A549 (cell line): Measurements from ENCODE around the gene IQUB. TPM values are rescaled to one million over a fixed set of nuclear protein-coding genes. Genes with fewer than 3 reads are reported as not detected.

Experiments used
- ATAC-seq, 2 experiments: fragments of 200-7000 bp in 1 of 2; fragments of >200 bp in 1 of 2; cut with Nextera tagmentation in 1 of 2; cut with Tn5 transposase in 1 of 2; 3 replicates each; pipeline versions ENCODE4 v1.8.0 to v1.9.1; 2018 to 2020; ENCODE audit warnings: mild to moderate bottlenecking in 1 of 2, moderate library complexity in 1 of 2
- CTCF ChIA-PET: fragments of 300-600 bp; sonication (Branson Sonifier 250); formaldehyde crosslinking; extraction: SDS; loops from one replicate; lab custom pipeline; 2021; ENCODE audit warnings: antibody characterized with exemption, inconsistent platforms; lab: Yijun Ruan, JAX
- POLR2A ChIA-PET: fragments of 350-600 bp; formaldehyde crosslinking; extraction: SDS; loops from one replicate; lab custom pipeline; 2021; ENCODE audit warnings: antibody characterized with exemption, inconsistent platforms; lab: Yijun Ruan, JAX
- DNase-seq, 2 experiments: peaks; one replicate each; pipeline versions ENCODE4 v3.0.0 to v3.0.0-alpha.2; 2011 to 2016; ENCODE audit warnings: low read depth in 1 of 2, low spot score in 1 of 2
- FAIRE-seq: peaks from 2 replicates; lab custom pipeline; 2011; peaks lifted over from hg19 to GRCh38; lab: Jason Lieb, UNC
- H3K27ac ChIP-seq, 2 experiments: fragments of >200 bp; sonication (Bioruptor Twin); formaldehyde crosslinking; 3 replicates each; pipeline ENCODE4 v1.5.1; 2016 to 2017
- H3K4me1 ChIP-seq: fragments of >200 bp; sonication (Bioruptor Twin); formaldehyde crosslinking; 3 replicates; pipeline ENCODE4 v1.6.1; 2016
- H3K4me2 ChIP-seq: fragments of >200 bp; sonication (Bioruptor Twin); formaldehyde crosslinking; 3 replicates; pipeline ENCODE4 v1.6.1; 2016
- H3K4me3 ChIP-seq: fragments of >200 bp; sonication (Bioruptor Twin); formaldehyde crosslinking; 3 replicates; pipeline ENCODE4 v1.5.1; 2016
- H3K9me3 ChIP-seq: fragments of >200 bp; sonication (Bioruptor Twin); formaldehyde crosslinking; 3 replicates; pipeline ENCODE4 v1.6.1; 2016
- BHLHE40 ChIP-seq: IDR thresholded peaks from 2 replicates; pipeline ENCODE4 v1.6.1; 2012; ENCODE audit warnings: low read depth, low read length, inconsistent platforms
- CBX8 ChIP-seq: fragments of 200-600 bp; sonication (generic); IDR thresholded peaks from 2 replicates; pipeline ENCODE4 v1.6.1; 2016
- CHD2 ChIP-seq: fragments of 150-350 bp; IDR thresholded peaks from 2 replicates; pipeline ENCODE4 v1.6.1; 2014; ENCODE audit warnings: low read length; ENCODE audit not compliant: partially characterized antibody
- EP300 ChIP-seq, 2 experiments: fragments of >200 bp; sonication (Bioruptor Twin); formaldehyde crosslinking; IDR thresholded peaks; 2 replicates in 1 of 2; 3 replicates in 1 of 2; pipeline ENCODE4 v1.6.1; 2016 to 2017
- ESRRA ChIP-seq: fragments of 150-350 bp; IDR thresholded peaks from 2 replicates; pipeline ENCODE4 v1.6.1; 2014; ENCODE audit warnings: mild to moderate bottlenecking, low read length, borderline replicate concordance
- FOSB ChIP-seq: fragments of 250-450 bp; sonication (Bioruptor Pico); IDR thresholded peaks from 2 replicates; pipeline ENCODE4 v1.5.0; 2020; ENCODE audit warnings: mild to moderate bottlenecking, moderate library complexity
- GATA3 ChIP-seq: IDR thresholded peaks from 2 replicates; pipeline ENCODE4 v1.6.1; 2012; ENCODE audit warnings: borderline replicate concordance
- HOXB5 ChIP-seq: fragments of 250-450 bp; sonication (Bioruptor Pico); IDR thresholded peaks from 2 replicates; pipeline ENCODE4 v1.5.0; 2020; ENCODE audit warnings: mild to moderate bottlenecking, moderate library complexity
- JUN ChIP-seq, 2 experiments: fragments of >200 bp; sonication (Bioruptor Twin); formaldehyde crosslinking; IDR thresholded peaks; 2 replicates in 1 of 2; 3 replicates in 1 of 2; pipeline ENCODE4 v1.6.1; 2016 to 2017
- KDM1A ChIP-seq: fragments of 200-600 bp; sonication (generic); IDR thresholded peaks from 2 replicates; pipeline ENCODE4 v1.6.1; 2016; ENCODE audit warnings: low read depth, mild to moderate bottlenecking
- MAFK ChIP-seq: fragments of 450-650 bp; IDR thresholded peaks from 2 replicates; pipeline ENCODE4 v1.6.1; 2014; ENCODE audit not compliant: partially characterized antibody
- MAZ ChIP-seq: fragments of 150-350 bp; IDR thresholded peaks from 2 replicates; pipeline ENCODE4 v1.6.1; 2014; ENCODE audit warnings: antibody characterized with exemption, low read depth, low read length, borderline replicate concordance
- NFE2L2 ChIP-seq: fragments of 150-350 bp; conservative IDR thresholded peaks from 2 replicates; pipeline ENCODE4 v1.6.1; 2014; ENCODE audit warnings: low read length
- NR3C1 ChIP-seq: fragments of >200 bp; sonication (Bioruptor Twin); formaldehyde crosslinking; IDR thresholded peaks from 3 replicates; pipeline ENCODE4 v1.6.1; 2017
- PHF8 ChIP-seq: fragments of 200-600 bp; sonication (generic); IDR thresholded peaks from 2 replicates; pipeline ENCODE4 v1.6.1; 2016; ENCODE audit warnings: low read depth, mild to moderate bottlenecking, antibody characterized with exemption, moderate library complexity, borderline replicate concordance
- POLR2A ChIP-seq: IDR thresholded peaks from 2 replicates; pipeline ENCODE4 v1.6.1; 2012; ENCODE audit warnings: mild to moderate bottlenecking, low read length
- RARB ChIP-seq: fragments of 250-450 bp; sonication (Bioruptor Pico); IDR thresholded peaks from 2 replicates; pipeline ENCODE4 v1.8.0; 2021; ENCODE audit warnings: mild to moderate bottlenecking, moderate library complexity
- RCOR1 ChIP-seq: fragments of 150-350 bp; IDR thresholded peaks from 2 replicates; pipeline ENCODE4 v1.6.1; 2014; ENCODE audit warnings: antibody characterized with exemption, low read length, low read depth
- RFX5 ChIP-seq: fragments of 450-650 bp; IDR thresholded peaks from 2 replicates; pipeline ENCODE4 v1.7.1; 2014; ENCODE audit warnings: antibody characterized with exemption, mild to moderate bottlenecking, moderate library complexity
- RNF2 ChIP-seq: fragments of 200-600 bp; sonication (generic); IDR thresholded peaks from 2 replicates; pipeline ENCODE4 v1.6.1; 2016; ENCODE audit warnings: low read depth, mild to moderate bottlenecking, antibody characterized with exemption, moderate library complexity, borderline replicate concordance
- TFCP2L1 ChIP-seq: fragments of 250-450 bp; sonication (Bioruptor Pico); IDR thresholded peaks from 2 replicates; pipeline ENCODE4 v1.5.0; 2021; ENCODE audit warnings: mild to moderate bottlenecking
- ZC3H11A ChIP-seq: fragments of 450-650 bp; IDR thresholded peaks from 2 replicates; pipeline ENCODE4 v1.6.1; 2014; ENCODE audit warnings: antibody characterized with exemption, mild to moderate bottlenecking
- ZFP36 ChIP-seq: fragments of 450-650 bp; IDR thresholded peaks from 2 replicates; pipeline ENCODE4 v1.6.1; 2014; ENCODE audit warnings: borderline replicate concordance; ENCODE audit not compliant: partially characterized antibody
- ZNF302 ChIP-seq: fragments of 250-450 bp; sonication (Bioruptor Pico); IDR thresholded peaks from 2 replicates; pipeline ENCODE4 v1.9.0; 2021; ENCODE audit warnings: inconsistent platforms, mild to moderate bottlenecking, moderate library complexity
- ZSCAN20 ChIP-seq: fragments of 250-450 bp; sonication (Bioruptor Pico); IDR thresholded peaks from 2 replicates; pipeline ENCODE4 v1.8.0; 2022; ENCODE audit warnings: mild to moderate bottlenecking, moderate library complexity
- WGBS: methylation state at CpG from one replicate; pipeline ENCODE4 v1.1.6; 2017; ENCODE audit errors: missing lambda C conversion rate; 5-methylcytosine and 5-hydroxymethylcytosine counted together
- polyA plus RNA-seq, 4 experiments: library from polyadenylated mRNA; depleted of rRNA in 3 of 4; stranded (reverse); fragments of >200 nt; fragmentation: RNase III in 1 of 4; extraction: RNeasy Plus Mini Kit Qiagen cat#74134 plus additional on column Dnase treatment in 1 of 4; gene quantifications; 2 replicates in 3 of 4; 3 replicates in 1 of 4; pipeline ENCODE4 v1.2.3, GENCODE V29; 2011 to 2017
- TF ChIP-seq, protein P1 (sequence below): IDR thresholded peaks from 2 replicates; pipeline ENCODE4 v1.6.1; 2012
- TF ChIP-seq, protein P2 (sequence below): IDR thresholded peaks from 2 replicates; pipeline ENCODE4 v1.6.1; 2012
- TF ChIP-seq, protein P3 (sequence below): fragments of 250-450 bp; sonication (Bioruptor Pico); IDR thresholded peaks from 2 replicates; pipeline ENCODE4 v1.5.0; 2020; ENCODE audit warnings: low read depth, mild to moderate bottlenecking, moderate library complexity
- TF ChIP-seq, protein P4 (sequence below): fragments of >200 bp; sonication (Bioruptor Twin); formaldehyde crosslinking; IDR thresholded peaks from 2 replicates; pipeline ENCODE4 v1.6.1; 2016

IQUB gene
- polyA plus RNA-seq, 2 of the 4 experiments (the other 2 are of a cell fraction) = 0.08 TPM

DNA sequence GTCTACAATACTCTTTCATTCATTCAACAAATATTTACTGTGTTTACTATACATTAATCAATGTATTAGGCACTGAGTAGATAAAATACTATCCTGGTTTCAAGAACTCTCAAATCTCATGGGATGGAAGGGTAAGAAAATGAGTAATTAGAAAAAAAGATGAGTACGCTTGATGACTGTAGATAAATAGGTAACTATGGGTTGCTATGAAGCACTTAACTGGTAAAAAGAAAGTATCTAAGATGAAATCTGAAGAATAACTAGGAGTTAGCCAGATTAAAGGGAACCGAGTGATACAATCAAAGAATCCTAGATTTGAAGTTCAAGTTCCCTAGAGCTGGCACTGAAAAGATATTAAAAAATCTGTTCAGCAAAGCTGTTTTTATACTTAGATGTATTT is 62.1 kb downstream of the IQUB start:
- FAIRE-seq (no peak), ATAC-seq (no peak), DNase-seq (no peak)
- Histone ChIP-seq H3K4me2 (no peak overlapping the region), H3K27ac (no peak overlapping the region), H3K4me3 (no peak overlapping the region), H3K4me1 (no peaks in the 10 kb centered on the region), H3K9me3 (no peaks in the 10 kb centered on the region)
- POLR2A ChIA-PET = no interaction called here
- TF ChIP-seq, protein P1, sequence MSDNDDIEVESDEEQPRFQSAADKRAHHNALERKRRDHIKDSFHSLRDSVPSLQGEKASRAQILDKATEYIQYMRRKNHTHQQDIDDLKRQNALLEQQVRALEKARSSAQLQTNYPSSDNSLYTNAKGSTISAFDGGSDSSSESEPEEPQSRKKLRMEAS = no peak
- TF ChIP-seq MAFK (no peak), RFX5 (peak; percentile 80), KDM1A (no peak)
- CTCF ChIA-PET = no interaction called here
- WGBS = 61% methylated on average over 2 of the region's 2 CpGs

DNA sequence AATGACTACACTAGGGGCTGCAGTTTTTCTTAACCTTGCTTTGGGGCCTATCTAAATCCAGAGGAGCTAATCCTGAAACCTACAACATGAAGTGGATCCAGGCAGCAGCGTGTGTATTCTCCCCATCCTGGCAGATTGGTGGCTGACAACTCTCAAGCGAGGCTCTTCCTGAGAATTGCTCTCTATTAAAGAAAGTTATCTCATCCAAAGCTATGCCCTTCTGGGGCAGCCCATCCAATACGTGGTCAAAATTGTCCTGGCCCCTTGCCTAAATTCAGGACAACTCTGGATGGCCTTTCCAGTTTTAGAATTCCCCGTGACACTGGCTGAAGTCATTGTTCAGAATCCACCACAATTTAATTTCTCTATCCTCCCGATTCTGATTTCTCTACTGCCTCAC is 66.1 kb downstream of the IQUB start:
- CTCF ChIA-PET = no interaction called here
- POLR2A ChIA-PET = no interaction called here
- H3K9me3 ChIP-seq = no peaks in the 10 kb centered on the region
- 20% methylated on average over 5 of the region's 5 CpGs for WGBS
- ATAC-seq = no peak
- no peak overlapping the region for H3K4me3 ChIP-seq
- no peak for TF ChIP-seq MAZ
- TF ChIP-seq ESRRA = no peak
- no peak for TF ChIP-seq RNF2
- TF ChIP-seq NFE2L2 = no peak
- no peak for TF ChIP-seq EP300 (IDR thresholded peaks at IDR 0.05)
- TF ChIP-seq RCOR1 = no peak
- TF ChIP-seq CHD2 = no peak
- no peak for TF ChIP-seq ZSCAN20 (CRISPR knock-in tag)
- no peak for TF ChIP-seq NR3C1
- TF ChIP-seq, protein P2, sequence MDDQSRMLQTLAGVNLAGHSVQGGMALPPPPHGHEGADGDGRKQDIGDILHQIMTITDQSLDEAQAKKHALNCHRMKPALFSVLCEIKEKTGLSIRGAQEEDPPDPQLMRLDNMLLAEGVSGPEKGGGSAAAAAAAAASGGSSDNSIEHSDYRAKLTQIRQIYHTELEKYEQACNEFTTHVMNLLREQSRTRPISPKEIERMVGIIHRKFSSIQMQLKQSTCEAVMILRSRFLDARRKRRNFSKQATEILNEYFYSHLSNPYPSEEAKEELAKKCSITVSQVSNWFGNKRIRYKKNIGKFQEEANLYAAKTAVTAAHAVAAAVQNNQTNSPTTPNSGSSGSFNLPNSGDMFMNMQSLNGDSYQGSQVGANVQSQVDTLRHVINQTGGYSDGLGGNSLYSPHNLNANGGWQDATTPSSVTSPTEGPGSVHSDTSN = no peak
- no peak for TF ChIP-seq ZNF302
- no peak for TF ChIP-seq FOSB (CRISPR knock-in tag)
- no peak for TF ChIP-seq ZC3H11A
- no peak for TF ChIP-seq POLR2A
- no peak for TF ChIP-seq TFCP2L1 (CRISPR knock-in tag)
- TF ChIP-seq CBX8 = no peak
- TF ChIP-seq, all 56 proteins: peak for 0
- no peak overlapping the region for H3K27ac ChIP-seq
- no peaks in the 10 kb centered on the region for H3K4me1 ChIP-seq
- no peak overlapping the region for H3K4me2 ChIP-seq
- FAIRE-seq (no peak), DNase-seq (no peak)

DNA sequence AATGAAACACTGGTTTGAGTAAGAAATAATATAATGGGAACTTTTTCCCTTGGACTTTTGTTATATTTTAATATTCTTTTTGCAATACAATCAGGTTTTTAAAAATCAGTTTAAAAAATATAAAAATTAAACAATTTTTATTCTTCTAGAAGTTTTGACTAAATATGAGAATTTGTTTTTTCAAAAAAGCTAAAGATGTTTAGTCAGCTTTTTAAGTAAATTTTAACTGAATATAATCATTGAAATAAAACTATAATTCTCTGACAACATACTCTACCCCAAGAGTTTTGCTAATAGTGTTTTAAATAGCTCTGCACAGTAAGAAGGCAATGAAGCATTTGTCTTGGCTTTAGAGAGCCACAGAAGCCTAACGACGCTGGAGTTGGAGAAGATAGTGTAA is 70.5 kb downstream of the IQUB start:
- Histone ChIP-seq H3K4me2 (no peak overlapping the region), H3K4me3 (no peak overlapping the region), H3K9me3 (no peaks in the 10 kb centered on the region), H3K27ac (no peak overlapping the region), H3K4me1 (no peaks in the 10 kb centered on the region)
- CTCF ChIA-PET = no interaction called here
- WGBS = 16% methylated on average over 2 of the region's 2 CpGs
- DNase-seq = no peak
- FAIRE-seq = no peak
- no peak for ATAC-seq
- POLR2A ChIA-PET = no interaction called here
- no peak for TF ChIP-seq HOXB5 (CRISPR knock-in tag)
- TF ChIP-seq ZNF302 = no peak
- no peak for TF ChIP-seq GATA3
- TF ChIP-seq PHF8 = no peak
- no peak for TF ChIP-seq NR3C1
- TF ChIP-seq BHLHE40 = no peak
- no peak for TF ChIP-seq CBX8
- no peak for TF ChIP-seq JUN (IDR thresholded peaks at IDR 0.05)
- no peak for TF ChIP-seq ZFP36
- no peak for TF ChIP-seq POLR2A
- TF ChIP-seq RCOR1 = no peak
- TF ChIP-seq, protein P3, sequence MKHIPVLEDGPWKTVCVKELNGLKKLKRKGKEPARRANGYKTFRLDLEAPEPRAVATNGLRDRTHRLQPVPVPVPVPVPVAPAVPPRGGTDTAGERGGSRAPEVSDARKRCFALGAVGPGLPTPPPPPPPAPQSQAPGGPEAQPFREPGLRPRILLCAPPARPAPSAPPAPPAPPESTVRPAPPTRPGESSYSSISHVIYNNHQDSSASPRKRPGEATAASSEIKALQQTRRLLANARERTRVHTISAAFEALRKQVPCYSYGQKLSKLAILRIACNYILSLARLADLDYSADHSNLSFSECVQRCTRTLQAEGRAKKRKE = no peak
- TF ChIP-seq RARB (CRISPR knock-in tag) = no peak
- TF ChIP-seq NFE2L2 = no peak
- TF ChIP-seq EP300 (IDR thresholded peaks at IDR 0.05) = no peak
- TF ChIP-seq, protein P4, sequence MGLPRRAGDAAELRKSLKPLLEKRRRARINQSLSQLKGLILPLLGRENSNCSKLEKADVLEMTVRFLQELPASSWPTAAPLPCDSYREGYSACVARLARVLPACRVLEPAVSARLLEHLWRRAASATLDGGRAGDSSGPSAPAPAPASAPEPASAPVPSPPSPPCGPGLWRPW = no peak
- no peak for TF ChIP-seq MAZ
- TF ChIP-seq, all 56 proteins: peak for 0
